ENCODE data around the gene PEAK3.

PEAK3 gene

GRCh38 chr19:2288818-2289713, 7.1 kb upstream of the PEAK3 start:
- H3K27ac ChIP-seq: no peak overlapping the region
- H3K36me3 ChIP-seq: no peaks in the 10 kb centered on the region
- no peak overlapping the region for H3K4me3 ChIP-seq (ENCODE audit: low read depth, low read length)
- H3K9me3 ChIP-seq (ENCODE audit: severe bottlenecking): no peaks in the 10 kb centered on the region
- peaks cover 9% of the 10 kb centered on the region for H3K27me3 ChIP-seq (ENCODE audit: insufficient read depth, low read depth, severe bottlenecking)
- no peak for TF ChIP-seq CTCF (IDR thresholded peaks at IDR 0.05; ENCODE audit: low read depth, low read length)
- DNase-seq: no peak

- DNase-seq: no peak
- H3K27me3 ChIP-seq (ENCODE audit: insufficient read depth, low read depth, severe bottlenecking): peaks cover 9% of the 10 kb centered on the region
Observed at GRCh38 chr19:2288338-2288817, 6.4 kb upstream of the PEAK3 start.

GRCh38 chr19:2287585-2288337, 5.8 kb upstream of the PEAK3 start:
- Histone ChIP-seq H3K27me3 (ENCODE audit: insufficient read depth, low read depth, severe bottlenecking) (peaks cover 9% of the 10 kb centered on the region), H3K27ac (no peak overlapping the region)
- no peak for TF ChIP-seq CTCF (IDR thresholded peaks at IDR 0.05; ENCODE audit: low read depth, low read length)

More at GRCh38 chr19:2288338-2288817, 6.4 kb upstream of the PEAK3 start:
- Histone ChIP-seq H3K36me3 (no peaks in the 10 kb centered on the region), H3K27ac (no peak overlapping the region), H3K9me3 (ENCODE audit: severe bottlenecking) (no peaks in the 10 kb centered on the region), H3K4me3 (ENCODE audit: low read depth, low read length) (no peak overlapping the region)
- TF ChIP-seq CTCF (IDR thresholded peaks at IDR 0.05; ENCODE audit: low read depth, low read length): no peak

GRCh38 chr19:2286402-2287140, 4.6 kb upstream of the PEAK3 start:
- peaks cover 9% of the 10 kb centered on the region for H3K27me3 ChIP-seq (ENCODE audit: insufficient read depth, low read depth, severe bottlenecking)
- TF ChIP-seq CTCF (IDR thresholded peaks at IDR 0.05; ENCODE audit: low read depth, low read length): no peak
- no peak for DNase-seq
- H3K36me3 ChIP-seq: no peaks in the 10 kb centered on the region
- no peaks in the 10 kb centered on the region for H3K9me3 ChIP-seq (ENCODE audit: severe bottlenecking)
- no peak overlapping the region for H3K27ac ChIP-seq
- no peak overlapping the region for H3K4me3 ChIP-seq (ENCODE audit: low read depth, low read length)

More at GRCh38 chr19:2287585-2288337, 5.8 kb upstream of the PEAK3 start:
- H3K9me3 ChIP-seq (ENCODE audit: severe bottlenecking): no peaks in the 10 kb centered on the region
- no peak overlapping the region for H3K4me3 ChIP-seq (ENCODE audit: low read depth, low read length)
- H3K36me3 ChIP-seq: no peaks in the 10 kb centered on the region
- no peak for DNase-seq

GRCh38 chr19:2283835-2284507, 2.0 kb upstream of the PEAK3 start:
- no peak for TF ChIP-seq CTCF (IDR thresholded peaks at IDR 0.05; ENCODE audit: low read depth, low read length)
- Histone ChIP-seq H3K4me3 (ENCODE audit: low read depth, low read length) (no peak overlapping the region), H3K27me3 (ENCODE audit: insufficient read depth, low read depth, severe bottlenecking) (no peaks in the 10 kb centered on the region), H3K9me3 (ENCODE audit: severe bottlenecking) (no peaks in the 10 kb centered on the region), H3K27ac (no peak overlapping the region), H3K36me3 (no peaks in the 10 kb centered on the region)
- no peak for DNase-seq

All from WERI-Rb-1 (cell line).